NB4 (cell line): ENCODE measurements around the gene NBEAL1.
"Not testable (repeated sequence)": the region's sequence is repeated elsewhere in the genome, so short reads cannot be mapped to it uniquely, and the experiment has no call there.

ENCODE experiments used
- DNase-seq: peaks from one replicate; pipeline ENCODE4 v3.0.0; 2010; ENCODE audit warnings: low read depth
- H3K4me3 ChIP-seq: one replicate; pipeline ENCODE4 v1.5.1; 2011; ENCODE audit warnings: mild to moderate bottlenecking, low read depth, low read length, moderate library complexity
- MYC ChIP-seq: IDR thresholded peaks from 2 replicates; pipeline ENCODE4 v1.6.1; 2011; ENCODE audit warnings: low read depth, low read length
- POLR2A ChIP-seq: IDR thresholded peaks from 2 replicates; pipeline ENCODE4 v1.6.1; 2011; ENCODE audit warnings: mild to moderate bottlenecking; ENCODE audit not compliant: insufficient read length; ENCODE audit errors: extremely low read depth
- TF ChIP-seq, protein P1 (sequence below): IDR thresholded peaks from 2 replicates; pipeline ENCODE4 v1.6.1; 2011; ENCODE audit warnings: low read depth, low read length
- TF ChIP-seq, protein P2 (sequence below): IDR thresholded peaks from one replicate; pipeline ENCODE4 v1.5.1; 2012; ENCODE audit warnings: low read depth, low read length

NBEAL1 gene

DNA sequence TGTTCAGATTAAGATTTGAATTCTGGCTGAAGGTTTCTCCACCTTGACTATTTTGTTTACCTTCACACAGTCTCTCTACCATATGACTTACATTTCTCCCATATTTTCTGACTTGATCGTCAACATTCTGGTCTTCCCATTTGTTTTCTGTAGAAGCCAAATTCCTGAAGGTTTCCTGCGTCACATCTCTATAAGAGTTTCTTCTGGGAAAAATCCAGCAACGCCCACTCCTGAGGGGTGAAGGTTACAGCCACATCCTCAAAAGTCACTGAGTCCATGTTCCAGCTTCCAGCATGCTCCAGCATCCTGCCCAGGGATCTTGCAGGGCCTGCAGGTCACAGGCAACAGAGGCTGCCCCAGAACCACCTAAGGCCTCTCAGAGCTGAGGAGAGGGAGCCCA is 47.5 kb downstream of the NBEAL1 start:
- H3K4me3 ChIP-seq: no peak overlapping the region
- TF ChIP-seq, protein P1, sequence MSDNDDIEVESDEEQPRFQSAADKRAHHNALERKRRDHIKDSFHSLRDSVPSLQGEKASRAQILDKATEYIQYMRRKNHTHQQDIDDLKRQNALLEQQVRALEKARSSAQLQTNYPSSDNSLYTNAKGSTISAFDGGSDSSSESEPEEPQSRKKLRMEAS: no peak
- TF ChIP-seq POLR2A (no peak), MYC (no peak)
- DNase-seq: no peak

DNA sequence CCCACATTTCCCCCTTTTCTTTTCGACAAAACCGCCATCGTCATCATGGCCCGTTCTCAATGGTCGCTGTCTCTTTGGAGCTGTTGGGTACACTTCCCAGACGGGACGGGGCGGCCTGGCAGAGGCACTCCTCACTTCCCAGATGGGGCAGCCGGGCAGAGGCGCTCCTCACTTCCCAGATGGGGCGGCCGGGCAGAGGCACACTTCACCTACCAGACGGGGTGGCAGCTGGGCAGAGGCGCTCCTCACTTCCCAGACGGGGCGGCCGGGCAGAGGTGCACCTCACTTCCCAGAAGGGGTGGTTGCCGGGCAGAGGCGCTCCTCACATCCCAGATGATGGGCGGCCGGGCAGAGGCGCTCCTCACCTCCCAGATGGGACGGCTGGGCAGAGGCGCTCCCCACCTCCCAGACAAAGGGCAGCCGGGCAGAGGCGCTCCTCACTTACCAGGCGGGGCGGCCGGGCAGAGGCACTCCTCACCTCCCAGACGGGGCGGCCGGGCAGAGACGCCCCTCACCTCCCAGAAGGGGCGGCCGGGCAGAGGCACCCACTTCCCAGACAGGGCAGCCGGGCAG is 51.9 kb downstream of the NBEAL1 start:
- DNase-seq, H3K4me3 ChIP-seq: not testable (repeated sequence)

DNA sequence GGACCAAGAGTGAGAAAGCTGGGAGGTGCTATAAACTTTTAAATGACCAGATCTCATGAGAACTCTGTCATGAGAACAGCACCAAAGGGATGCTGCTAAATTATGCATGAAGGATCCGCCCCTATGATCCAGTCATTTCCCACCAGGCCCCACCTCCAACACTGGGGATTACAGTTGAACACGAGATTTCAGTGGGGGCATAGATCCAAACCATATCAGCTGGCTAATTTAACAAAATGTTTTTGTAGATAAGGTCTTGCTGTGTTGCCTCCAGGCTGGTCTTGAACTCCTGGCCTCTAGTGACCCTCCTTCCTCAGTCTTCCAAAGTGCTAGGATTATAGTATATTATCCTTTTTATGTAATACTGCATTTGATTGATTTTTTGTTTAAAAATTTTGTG is 56.0 kb downstream of the NBEAL1 start:
- DNase-seq: no peak
- no peak overlapping the region for H3K4me3 ChIP-seq
- TF ChIP-seq POLR2A: no peak

DNA sequence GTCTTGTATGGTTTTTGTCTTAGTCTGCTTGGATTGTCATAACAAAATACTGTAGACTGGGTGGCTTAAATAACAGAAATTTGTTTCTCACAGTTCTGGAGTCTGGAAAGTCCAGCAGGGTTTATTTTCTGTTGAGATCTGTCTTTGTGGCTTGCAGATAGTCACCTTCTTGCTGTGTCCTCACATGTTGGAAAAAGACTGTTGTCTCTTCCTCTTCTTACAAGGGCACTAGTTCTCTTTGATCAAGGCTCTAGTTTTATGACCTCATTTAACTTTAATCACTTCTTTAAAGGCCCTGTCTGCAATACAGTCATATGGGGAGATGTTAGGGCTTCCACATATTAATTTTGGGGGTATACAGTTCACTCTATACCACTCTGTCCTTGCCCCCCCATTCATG is 56.5 kb downstream of the NBEAL1 start:
- TF ChIP-seq MYC: no peak
- TF ChIP-seq POLR2A: no peak
- TF ChIP-seq, protein P1: no peak
- TF ChIP-seq, protein P2, sequence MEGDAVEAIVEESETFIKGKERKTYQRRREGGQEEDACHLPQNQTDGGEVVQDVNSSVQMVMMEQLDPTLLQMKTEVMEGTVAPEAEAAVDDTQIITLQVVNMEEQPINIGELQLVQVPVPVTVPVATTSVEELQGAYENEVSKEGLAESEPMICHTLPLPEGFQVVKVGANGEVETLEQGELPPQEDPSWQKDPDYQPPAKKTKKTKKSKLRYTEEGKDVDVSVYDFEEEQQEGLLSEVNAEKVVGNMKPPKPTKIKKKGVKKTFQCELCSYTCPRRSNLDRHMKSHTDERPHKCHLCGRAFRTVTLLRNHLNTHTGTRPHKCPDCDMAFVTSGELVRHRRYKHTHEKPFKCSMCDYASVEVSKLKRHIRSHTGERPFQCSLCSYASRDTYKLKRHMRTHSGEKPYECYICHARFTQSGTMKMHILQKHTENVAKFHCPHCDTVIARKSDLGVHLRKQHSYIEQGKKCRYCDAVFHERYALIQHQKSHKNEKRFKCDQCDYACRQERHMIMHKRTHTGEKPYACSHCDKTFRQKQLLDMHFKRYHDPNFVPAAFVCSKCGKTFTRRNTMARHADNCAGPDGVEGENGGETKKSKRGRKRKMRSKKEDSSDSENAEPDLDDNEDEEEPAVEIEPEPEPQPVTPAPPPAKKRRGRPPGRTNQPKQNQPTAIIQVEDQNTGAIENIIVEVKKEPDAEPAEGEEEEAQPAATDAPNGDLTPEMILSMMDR: no peak
- no peak overlapping the region for H3K4me3 ChIP-seq
- no peak for DNase-seq

DNA sequence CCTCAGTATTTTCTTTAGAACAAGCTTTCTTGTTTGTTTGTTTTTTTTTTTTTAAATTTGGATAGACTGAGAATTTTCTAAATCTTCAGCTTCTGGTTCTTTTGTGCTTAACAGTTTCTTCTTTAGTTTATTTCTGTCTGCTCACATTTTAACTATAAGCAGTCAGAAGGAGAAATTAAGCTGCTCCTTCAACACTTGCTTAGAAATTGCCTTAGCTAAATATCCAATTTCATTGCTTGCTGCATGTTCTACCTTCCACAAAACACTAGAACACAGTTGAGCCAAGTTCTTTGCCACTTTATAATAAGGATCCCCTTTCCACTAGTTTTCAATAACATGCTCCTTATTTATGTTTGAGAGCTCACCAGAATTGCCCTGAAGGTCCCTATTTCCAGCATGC is 57.7 kb downstream of the NBEAL1 start:
- no peak for DNase-seq
- TF ChIP-seq, protein P2: no peak
- TF ChIP-seq, protein P1: no peak
- TF ChIP-seq POLR2A (no peak), MYC (no peak)
- no peak overlapping the region for H3K4me3 ChIP-seq

DNA sequence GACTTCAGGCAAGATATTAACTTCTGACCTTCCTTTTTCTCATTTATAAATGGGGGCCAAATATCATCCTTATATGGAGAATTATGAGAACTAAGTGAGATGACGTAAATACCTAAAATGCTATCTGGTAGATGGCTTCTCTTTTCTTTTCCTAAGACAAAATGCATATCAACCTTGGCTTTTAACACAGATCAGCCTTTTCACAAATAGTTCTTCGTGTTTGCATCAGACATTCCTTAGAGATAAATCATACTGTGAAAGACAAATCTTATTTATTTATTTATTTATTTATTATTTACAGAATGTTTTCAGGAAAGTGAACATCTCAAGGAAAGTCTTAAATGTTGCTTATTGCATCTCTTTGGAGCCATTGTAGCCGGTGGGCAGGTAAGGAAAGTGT is 62.8 kb downstream of the NBEAL1 start:
- TF ChIP-seq MYC (no peak), POLR2A (no peak)
- TF ChIP-seq, protein P1: no peak
- TF ChIP-seq, protein P2: no peak
- no peak overlapping the region for H3K4me3 ChIP-seq
- no peak for DNase-seq

DNA sequence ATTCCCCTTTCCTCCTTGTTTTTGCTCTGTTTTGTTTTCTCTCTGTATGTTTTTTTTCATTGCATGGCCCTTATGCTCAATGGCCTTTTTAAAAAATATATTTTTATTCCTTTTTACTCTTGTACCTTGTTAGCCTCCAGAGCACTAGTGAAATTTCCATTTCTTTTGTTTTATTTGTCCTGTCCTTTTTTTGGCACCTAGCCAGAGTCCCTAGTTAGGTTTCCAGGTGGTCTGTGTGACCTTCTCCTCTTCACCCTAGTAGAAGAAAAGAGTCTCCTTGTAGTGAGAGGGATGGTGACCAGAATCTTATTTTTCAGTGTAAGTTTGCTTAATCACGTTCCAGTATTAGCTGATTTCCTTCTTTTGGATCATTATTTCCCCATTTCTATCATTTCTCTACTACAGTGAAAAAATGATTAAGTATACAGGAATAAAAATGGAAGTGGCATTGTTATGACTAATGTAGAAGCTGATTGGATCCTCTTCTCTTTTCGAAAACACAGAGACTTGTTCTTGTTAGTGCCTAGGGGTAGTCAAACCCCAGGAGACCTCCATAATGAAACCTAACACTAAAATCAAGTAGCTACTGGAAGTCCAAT is 65.9 kb downstream of the NBEAL1 start:
- DNase-seq: no peak
- no peak for TF ChIP-seq POLR2A
- TF ChIP-seq, protein P2: no peak
- H3K4me3 ChIP-seq: no peak overlapping the region
